Ishikawa (cell line): ENCODE data around the gene KLF6.
A peak's percentile ranks its signal among the peaks of the same experiment; 100 is the strongest.

Experiments
- CEBPB ChIP-seq: IDR thresholded peaks from 2 replicates; pipeline ENCODE4 v1.6.1; 2012
- CREB1 ChIP-seq: IDR thresholded peaks from 2 replicates; pipeline ENCODE4 v1.6.1; 2012; ENCODE audit warnings: low read depth
- EGR1 ChIP-seq: IDR thresholded peaks from 2 replicates; pipeline ENCODE4 v1.6.1; 2012
- EP300 ChIP-seq: IDR thresholded peaks from 2 replicates; pipeline ENCODE4 v1.6.1; 2012; ENCODE audit warnings: borderline replicate concordance
- FOXM1 ChIP-seq: IDR thresholded peaks from 2 replicates; pipeline ENCODE4 v1.6.1; 2012; ENCODE audit warnings: low read depth, borderline replicate concordance
- NFIC ChIP-seq: IDR thresholded peaks from 2 replicates; pipeline ENCODE4 v1.6.1; 2012
- RAD21 ChIP-seq: IDR thresholded peaks from 2 replicates; pipeline ENCODE4 v1.6.1; 2012; ENCODE audit warnings: low read depth
- TAF1 ChIP-seq: IDR thresholded peaks from 2 replicates; pipeline ENCODE4 v1.6.1; 2012; ENCODE audit warnings: low read depth, mild to moderate bottlenecking
- TCF12 ChIP-seq: IDR thresholded peaks from 2 replicates; pipeline ENCODE4 v1.6.1; 2012; ENCODE audit warnings: low read depth
- TEAD4 ChIP-seq: IDR thresholded peaks from 2 replicates; pipeline ENCODE4 v1.6.1; 2012
- YY1 ChIP-seq: IDR thresholded peaks from 2 replicates; pipeline ENCODE4 v1.6.1; 2012; ENCODE audit warnings: low read depth
- ZBTB7A ChIP-seq: IDR thresholded peaks from 2 replicates; pipeline ENCODE4 v1.6.1; 2012; ENCODE audit warnings: low read depth
- TF ChIP-seq, protein P1 (sequence below): IDR thresholded peaks from 2 replicates; pipeline ENCODE4 v1.6.1; 2012; ENCODE audit warnings: low read depth, mild to moderate bottlenecking
- TF ChIP-seq, protein P2 (sequence below): IDR thresholded peaks from 2 replicates; pipeline ENCODE4 v1.6.1; 2012
- TF ChIP-seq, protein P3 (sequence below): IDR thresholded peaks from 2 replicates; pipeline ENCODE4 v1.6.1; 2012

KLF6 gene

DNA sequence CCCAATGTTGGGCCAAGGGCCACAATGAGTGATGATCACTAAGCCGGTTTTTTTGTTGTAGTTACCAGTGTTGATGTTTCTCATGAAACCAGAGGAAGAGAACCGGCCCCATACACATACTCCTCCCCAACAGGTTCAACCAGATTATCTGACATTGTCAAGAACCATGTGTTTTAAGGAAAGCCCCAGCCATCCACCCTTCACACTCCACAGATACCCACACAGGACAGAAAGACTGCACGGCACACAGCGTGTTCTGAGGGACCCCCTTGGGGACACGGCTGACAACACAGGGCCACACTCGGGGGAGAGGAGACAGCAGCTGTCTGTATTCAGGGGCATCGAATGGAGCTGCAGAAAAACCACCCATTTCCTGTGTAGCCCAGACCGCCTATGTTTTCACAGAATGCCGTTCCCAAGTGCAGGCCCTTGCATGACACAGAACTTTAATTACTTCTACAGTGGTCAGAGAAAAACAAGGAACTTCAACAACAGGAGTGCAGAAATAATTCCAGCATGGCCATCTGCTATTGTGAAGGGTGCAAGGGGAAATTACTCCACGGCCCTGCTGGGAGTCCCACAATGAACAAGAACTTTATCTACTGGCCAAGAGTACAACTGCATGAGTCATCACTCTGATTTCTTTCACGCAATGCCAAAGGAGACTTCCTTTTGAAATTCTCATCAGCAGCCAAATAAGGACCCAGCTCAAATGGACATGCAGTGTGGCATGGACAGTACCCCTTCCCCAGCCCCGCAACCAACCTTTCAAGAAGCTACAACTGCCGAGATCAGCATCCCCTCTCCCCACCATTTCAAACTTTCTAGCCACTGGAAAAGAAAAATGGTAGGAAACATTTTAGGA lies 2.3 kb downstream of the KLF6 start:
- TF ChIP-seq FOXM1: no peak
- TF ChIP-seq ZBTB7A: no peak
- TF ChIP-seq YY1: 0 out of 2 replicates have a peak, but pooled peaks have one; percentile 15
- TF ChIP-seq TEAD4: peak; percentile 61; the same call in 1 of the 2 replicates
- no peak for TF ChIP-seq TAF1
- TF ChIP-seq EP300: peak; percentile 63; the same call in 1 of the 2 replicates
- TF ChIP-seq, protein P1, sequence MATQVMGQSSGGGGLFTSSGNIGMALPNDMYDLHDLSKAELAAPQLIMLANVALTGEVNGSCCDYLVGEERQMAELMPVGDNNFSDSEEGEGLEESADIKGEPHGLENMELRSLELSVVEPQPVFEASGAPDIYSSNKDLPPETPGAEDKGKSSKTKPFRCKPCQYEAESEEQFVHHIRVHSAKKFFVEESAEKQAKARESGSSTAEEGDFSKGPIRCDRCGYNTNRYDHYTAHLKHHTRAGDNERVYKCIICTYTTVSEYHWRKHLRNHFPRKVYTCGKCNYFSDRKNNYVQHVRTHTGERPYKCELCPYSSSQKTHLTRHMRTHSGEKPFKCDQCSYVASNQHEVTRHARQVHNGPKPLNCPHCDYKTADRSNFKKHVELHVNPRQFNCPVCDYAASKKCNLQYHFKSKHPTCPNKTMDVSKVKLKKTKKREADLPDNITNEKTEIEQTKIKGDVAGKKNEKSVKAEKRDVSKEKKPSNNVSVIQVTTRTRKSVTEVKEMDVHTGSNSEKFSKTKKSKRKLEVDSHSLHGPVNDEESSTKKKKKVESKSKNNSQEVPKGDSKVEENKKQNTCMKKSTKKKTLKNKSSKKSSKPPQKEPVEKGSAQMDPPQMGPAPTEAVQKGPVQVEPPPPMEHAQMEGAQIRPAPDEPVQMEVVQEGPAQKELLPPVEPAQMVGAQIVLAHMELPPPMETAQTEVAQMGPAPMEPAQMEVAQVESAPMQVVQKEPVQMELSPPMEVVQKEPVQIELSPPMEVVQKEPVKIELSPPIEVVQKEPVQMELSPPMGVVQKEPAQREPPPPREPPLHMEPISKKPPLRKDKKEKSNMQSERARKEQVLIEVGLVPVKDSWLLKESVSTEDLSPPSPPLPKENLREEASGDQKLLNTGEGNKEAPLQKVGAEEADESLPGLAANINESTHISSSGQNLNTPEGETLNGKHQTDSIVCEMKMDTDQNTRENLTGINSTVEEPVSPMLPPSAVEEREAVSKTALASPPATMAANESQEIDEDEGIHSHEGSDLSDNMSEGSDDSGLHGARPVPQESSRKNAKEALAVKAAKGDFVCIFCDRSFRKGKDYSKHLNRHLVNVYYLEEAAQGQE: no peak
- TF ChIP-seq TCF12: peak; percentile 23
- TF ChIP-seq EGR1: no peak
- no peak for TF ChIP-seq CREB1
- peak; percentile 64; the same call in 1 of the 2 replicates for TF ChIP-seq NFIC
- TF ChIP-seq, protein P2, sequence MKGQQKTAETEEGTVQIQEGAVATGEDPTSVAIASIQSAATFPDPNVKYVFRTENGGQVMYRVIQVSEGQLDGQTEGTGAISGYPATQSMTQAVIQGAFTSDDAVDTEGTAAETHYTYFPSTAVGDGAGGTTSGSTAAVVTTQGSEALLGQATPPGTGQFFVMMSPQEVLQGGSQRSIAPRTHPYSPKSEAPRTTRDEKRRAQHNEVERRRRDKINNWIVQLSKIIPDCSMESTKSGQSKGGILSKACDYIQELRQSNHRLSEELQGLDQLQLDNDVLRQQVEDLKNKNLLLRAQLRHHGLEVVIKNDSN: no peak
- TF ChIP-seq, protein P3, sequence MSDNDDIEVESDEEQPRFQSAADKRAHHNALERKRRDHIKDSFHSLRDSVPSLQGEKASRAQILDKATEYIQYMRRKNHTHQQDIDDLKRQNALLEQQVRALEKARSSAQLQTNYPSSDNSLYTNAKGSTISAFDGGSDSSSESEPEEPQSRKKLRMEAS: peak; percentile 23; the same call in 1 of the 2 replicates
- TF ChIP-seq RAD21: peak; percentile 18; the same call in 1 of the 2 replicates
- TF ChIP-seq CEBPB: no peak

DNA sequence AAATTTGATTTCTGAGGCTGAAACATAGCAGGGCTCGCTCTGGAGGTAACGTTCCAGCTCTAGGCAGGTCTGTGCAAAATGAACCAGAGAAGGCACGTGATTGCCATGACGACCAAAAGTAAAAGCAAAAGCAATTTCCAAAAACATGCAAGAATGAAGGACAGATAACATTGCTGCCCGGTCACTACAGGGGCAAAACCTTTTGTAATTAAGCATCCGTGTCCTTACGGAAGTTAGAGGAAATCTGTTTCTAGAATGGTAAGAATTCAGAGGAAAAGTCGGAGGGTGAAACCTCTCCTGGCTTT lies 2.9 kb downstream of the KLF6 start:
- TF ChIP-seq TEAD4: no peak
- no peak for TF ChIP-seq CEBPB
- TF ChIP-seq NFIC: no peak
- TF ChIP-seq YY1: no peak
- TF ChIP-seq, protein P1: no peak
- TF ChIP-seq EP300: no peak
- TF ChIP-seq FOXM1: no peak
- TF ChIP-seq TCF12: no peak
- no peak for TF ChIP-seq TAF1
- no peak for TF ChIP-seq ZBTB7A
- TF ChIP-seq RAD21: no peak
- TF ChIP-seq CREB1: no peak
- no peak for TF ChIP-seq EGR1
- TF ChIP-seq, protein P3: no peak
- TF ChIP-seq, protein P2: no peak

DNA sequence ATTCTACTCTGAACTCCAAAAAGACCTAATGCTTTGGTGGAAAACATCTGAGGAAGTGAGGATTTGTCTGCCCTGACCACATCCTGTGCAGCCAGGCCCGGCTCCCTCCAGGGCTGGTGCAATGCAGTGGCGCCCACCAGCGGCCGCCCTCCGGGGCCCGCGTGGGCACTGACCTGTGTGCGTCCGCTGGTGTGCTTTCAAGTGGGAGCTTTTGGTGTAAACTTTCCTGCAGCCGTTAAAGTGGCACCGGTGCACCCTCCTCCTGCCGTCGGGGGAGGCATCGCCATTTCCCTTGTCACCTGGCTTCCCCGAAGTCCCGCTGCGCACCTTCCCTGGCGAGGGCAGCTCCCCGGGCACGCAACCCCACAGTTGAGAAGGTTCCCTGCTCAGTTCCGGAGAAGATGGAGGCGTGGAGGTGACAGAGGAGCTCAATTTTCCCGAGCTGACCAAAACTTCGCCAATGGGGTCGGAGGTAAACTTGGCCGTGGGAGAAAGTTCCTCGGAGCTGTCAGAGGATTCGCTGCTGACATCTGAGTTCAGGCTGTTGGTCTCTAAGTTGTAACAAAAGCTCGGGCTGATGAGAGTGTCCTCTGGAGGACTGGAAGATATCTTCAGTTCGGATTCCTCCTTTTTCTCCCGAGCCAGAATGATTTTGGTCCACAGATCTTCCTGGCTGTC lies 3.4 kb downstream of the KLF6 start:
- TF ChIP-seq RAD21: no peak
- no peak for TF ChIP-seq TCF12
- TF ChIP-seq NFIC: no peak
- TF ChIP-seq, protein P1: no peak
- TF ChIP-seq FOXM1: no peak
- TF ChIP-seq TEAD4: no peak
- no peak for TF ChIP-seq ZBTB7A
- TF ChIP-seq, protein P3: no peak
- no peak for TF ChIP-seq EP300
- TF ChIP-seq, protein P2: no peak
- TF ChIP-seq CEBPB: no peak
- TF ChIP-seq EGR1: no peak
- TF ChIP-seq TAF1: no peak
